ENCODE results near the gene TXNRD2. TPM values are rescaled to one million over a fixed set of nuclear protein-coding genes. Genes with fewer than 3 reads are reported as not detected.

The TXNRD2 gene
- total and polyA plus RNA-seq, 8 donors = 9.6 to 41.6 (median 14.8) TPM

DNA sequence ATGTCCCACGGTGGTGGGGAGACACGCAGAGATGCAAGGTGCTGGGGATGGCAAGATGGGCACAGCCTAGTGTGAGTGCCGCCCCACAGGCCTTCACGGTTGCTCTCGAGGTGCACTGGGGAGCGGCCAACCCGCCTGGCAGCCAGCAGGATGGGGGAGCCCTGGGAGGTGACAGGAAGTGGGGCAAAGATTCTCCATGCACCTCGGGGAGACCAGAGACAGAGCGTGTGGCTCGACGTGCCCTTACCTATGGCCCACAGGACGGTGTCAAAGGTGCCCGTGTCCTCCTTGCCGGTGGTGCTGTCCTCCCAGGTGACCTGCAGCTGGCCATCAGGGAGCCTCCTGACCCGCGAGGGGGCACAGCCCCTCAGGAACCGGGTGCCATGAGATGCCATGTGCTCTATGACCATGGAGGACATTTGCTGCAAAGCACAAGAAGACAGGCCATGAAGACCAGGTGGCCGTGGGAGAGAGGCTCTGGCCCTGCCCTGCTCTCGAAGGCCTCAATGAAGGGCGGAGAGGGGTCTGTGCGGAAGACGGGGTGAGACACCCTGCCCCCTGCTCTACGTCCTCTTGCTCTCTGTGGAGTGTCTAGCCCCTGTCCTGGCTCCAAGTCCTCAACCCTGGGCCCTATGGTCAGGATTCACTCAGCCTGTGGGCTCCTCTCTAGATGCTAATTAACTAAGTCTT lies 46.3 kb downstream of the TXNRD2 start:
- FAIRE-seq (no peak), ATAC-seq (no peak), DNase-seq (peak in 1 of 6 donors; percentile 44)
- Histone ChIP-seq H3K27me3 (no peaks in the 10 kb centered on the region), H3K27ac (no peak overlapping the region), H3K36me3 (no peaks in the 10 kb centered on the region), H3K4me3 (no peak overlapping the region), H3K4me1 (no peaks in the 10 kb centered on the region), H3K9me3 (no peaks in the 10 kb centered on the region)
- intact Hi-C loops (cut with DNase I) = no loop called here
- TF ChIP-seq, protein P1, sequence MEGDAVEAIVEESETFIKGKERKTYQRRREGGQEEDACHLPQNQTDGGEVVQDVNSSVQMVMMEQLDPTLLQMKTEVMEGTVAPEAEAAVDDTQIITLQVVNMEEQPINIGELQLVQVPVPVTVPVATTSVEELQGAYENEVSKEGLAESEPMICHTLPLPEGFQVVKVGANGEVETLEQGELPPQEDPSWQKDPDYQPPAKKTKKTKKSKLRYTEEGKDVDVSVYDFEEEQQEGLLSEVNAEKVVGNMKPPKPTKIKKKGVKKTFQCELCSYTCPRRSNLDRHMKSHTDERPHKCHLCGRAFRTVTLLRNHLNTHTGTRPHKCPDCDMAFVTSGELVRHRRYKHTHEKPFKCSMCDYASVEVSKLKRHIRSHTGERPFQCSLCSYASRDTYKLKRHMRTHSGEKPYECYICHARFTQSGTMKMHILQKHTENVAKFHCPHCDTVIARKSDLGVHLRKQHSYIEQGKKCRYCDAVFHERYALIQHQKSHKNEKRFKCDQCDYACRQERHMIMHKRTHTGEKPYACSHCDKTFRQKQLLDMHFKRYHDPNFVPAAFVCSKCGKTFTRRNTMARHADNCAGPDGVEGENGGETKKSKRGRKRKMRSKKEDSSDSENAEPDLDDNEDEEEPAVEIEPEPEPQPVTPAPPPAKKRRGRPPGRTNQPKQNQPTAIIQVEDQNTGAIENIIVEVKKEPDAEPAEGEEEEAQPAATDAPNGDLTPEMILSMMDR (IDR thresholded peaks at IDR 0.05) = no peak
- WGBS, 2 donors = 94% methylated on average over 23 of the region's 23 CpGs

DNA sequence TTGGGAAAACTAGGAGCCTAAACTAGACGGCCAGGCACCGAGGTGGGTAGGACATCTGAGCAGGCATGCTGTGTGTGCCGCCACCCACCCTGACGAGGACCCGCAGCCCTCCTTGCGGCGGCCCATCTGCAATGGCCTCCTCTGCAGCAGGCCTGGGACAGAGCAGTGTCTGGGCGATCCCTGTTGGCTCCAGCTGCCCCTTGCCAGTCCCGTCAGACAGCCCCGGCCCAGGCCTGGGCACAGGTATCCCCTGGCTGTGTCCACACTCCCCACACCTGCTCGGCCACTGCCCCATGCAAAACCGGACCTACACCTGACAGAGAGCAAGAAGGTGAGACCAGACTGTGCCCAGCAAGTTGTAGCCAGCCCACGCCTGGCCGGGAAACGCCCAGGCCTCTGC lies 48.3 kb downstream of the TXNRD2 start:
- ATAC-seq (no peak), DNase-seq (peak in 1 of 6 donors; percentile 54), FAIRE-seq (no peak)
- no peaks in the 10 kb centered on the region for H3K36me3 ChIP-seq
- H3K9me3 ChIP-seq = no peaks in the 10 kb centered on the region
- no peaks in the 10 kb centered on the region for H3K4me1 ChIP-seq
- no peak overlapping the region for H3K4me3 ChIP-seq
- TF ChIP-seq, protein P1 (IDR thresholded peaks at IDR 0.05) = no peak
- no peaks in the 10 kb centered on the region for H3K27me3 ChIP-seq
- intact Hi-C loops (cut with DNase I) = no loop called here
- H3K27ac ChIP-seq = no peak overlapping the region
- WGBS, 2 donors = 89 to 90% methylated on average over 15 of the region's 15 CpGs

DNA sequence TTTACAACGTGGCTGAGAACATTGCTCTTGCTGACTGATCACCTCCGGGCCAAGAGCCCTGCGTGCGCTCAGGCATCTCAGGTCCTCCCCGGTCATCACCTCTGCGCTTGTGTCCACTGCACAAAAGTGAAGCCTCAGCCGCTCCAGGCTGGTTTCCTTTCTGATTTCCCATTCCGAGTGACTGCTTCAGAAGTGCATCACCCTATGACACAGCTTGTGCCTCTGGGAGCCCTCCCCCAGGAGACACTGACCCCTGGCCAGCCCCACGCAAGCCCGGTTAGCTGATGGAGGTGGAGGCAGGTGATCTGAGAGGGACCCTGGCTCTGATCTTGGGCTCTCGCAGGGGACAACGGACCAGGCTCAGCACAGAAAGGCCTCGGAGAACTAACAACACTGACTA lies 48.7 kb downstream of the TXNRD2 start:
- no peak for ATAC-seq
- 88 to 90% methylated on average over 13 of the region's 13 CpGs for WGBS, 2 donors
- intact Hi-C loops (cut with DNase I) = no loop called here

DNA sequence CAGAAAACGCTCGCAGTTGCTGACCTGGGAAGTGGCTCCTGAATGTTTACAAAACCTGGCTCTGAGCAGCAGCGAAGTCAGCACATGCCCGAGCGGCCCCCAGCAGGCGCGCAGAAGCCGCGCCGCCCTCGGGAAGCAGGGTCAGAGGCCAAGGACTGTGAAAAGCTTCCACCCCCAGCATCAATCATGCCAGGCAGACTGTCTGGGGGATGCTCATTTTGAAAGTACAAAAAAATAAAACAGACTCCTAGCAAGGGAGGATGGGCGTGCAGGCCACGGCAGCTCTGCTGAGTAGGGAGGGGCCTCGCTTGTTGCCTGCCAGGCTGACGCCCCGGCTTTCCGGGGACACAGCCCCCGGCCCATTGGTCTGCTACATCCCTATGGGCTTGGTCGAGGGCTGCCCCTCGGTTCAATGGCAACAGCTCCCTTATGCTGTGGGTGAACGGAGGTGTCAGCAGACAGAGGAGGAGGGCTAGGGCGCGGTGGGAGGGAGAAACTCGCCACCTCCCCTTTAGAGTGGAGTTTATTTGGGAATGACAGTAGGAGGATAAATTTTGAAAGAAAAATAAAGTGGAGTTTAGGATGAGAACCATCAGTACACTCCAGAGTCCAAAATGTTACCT lies 49.2 kb downstream of the TXNRD2 start:
- TF ChIP-seq, protein P1 (IDR thresholded peaks at IDR 0.05) = no peak
- H3K4me3 ChIP-seq = no peak overlapping the region
- DNase-seq (peak in 1 of 6 donors; percentile 43), ATAC-seq (peak in 3 of 4 donors; percentile 9 to 38 (median 33)), FAIRE-seq (no peak)
- H3K9me3 ChIP-seq = no peaks in the 10 kb centered on the region
- H3K36me3 ChIP-seq = no peaks in the 10 kb centered on the region
- 79 to 83% methylated on average over 24 of the region's 24 CpGs for WGBS, 2 donors
- intact Hi-C loops (cut with DNase I) = no loop called here
- no peak overlapping the region for H3K27ac ChIP-seq
- no peaks in the 10 kb centered on the region for H3K4me1 ChIP-seq
- no peaks in the 10 kb centered on the region for H3K27me3 ChIP-seq

More for the DNA sequence above, 48.7 kb downstream of the TXNRD2 start:
- H3K36me3 ChIP-seq = no peaks in the 10 kb centered on the region
- TF ChIP-seq, protein P1 (IDR thresholded peaks at IDR 0.05) = no peak
- no peaks in the 10 kb centered on the region for H3K9me3 ChIP-seq
- no peak for FAIRE-seq
- no peak overlapping the region for H3K4me3 ChIP-seq
- no peaks in the 10 kb centered on the region for H3K27me3 ChIP-seq
- H3K4me1 ChIP-seq = no peaks in the 10 kb centered on the region
- H3K27ac ChIP-seq = no peak overlapping the region
- peak in 1 of 6 donors; percentile 48 for DNase-seq
